GM12873 (cell line): ENCODE results near the gene HSPB8.

Source experiments
- CTCF ChIP-seq: IDR thresholded peaks from 2 replicates; pipeline ENCODE4 v1.5.1; 2012; ENCODE audit warnings: low read depth, mild to moderate bottlenecking, moderate library complexity, low read length, control low read depth; ENCODE audit not compliant: insufficient read depth; ENCODE audit errors: missing control alignments

The HSPB8 gene

DNA sequence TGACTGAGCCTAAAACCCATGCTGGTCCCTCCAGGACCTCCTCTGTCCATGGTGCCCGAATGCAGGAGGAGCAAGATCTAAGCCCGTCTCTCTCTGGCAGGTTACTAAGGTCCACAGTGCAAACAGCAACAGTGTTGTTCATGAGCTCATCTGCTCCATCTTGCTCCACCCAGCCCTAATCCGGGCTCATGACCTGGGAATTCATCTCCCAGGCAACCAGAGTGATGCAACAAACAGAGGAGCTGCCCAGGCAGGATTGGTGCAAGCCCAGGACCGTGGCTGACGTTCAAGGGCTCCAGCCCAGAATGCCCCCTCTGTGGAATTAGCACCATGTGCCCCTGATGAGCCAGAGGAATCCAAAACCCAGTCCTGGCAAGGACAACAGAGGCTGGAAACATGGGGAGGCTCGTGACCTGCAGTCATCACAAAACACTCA lies 29.9 kb downstream of the HSPB8 start:
- TF ChIP-seq CTCF = no peak

DNA sequence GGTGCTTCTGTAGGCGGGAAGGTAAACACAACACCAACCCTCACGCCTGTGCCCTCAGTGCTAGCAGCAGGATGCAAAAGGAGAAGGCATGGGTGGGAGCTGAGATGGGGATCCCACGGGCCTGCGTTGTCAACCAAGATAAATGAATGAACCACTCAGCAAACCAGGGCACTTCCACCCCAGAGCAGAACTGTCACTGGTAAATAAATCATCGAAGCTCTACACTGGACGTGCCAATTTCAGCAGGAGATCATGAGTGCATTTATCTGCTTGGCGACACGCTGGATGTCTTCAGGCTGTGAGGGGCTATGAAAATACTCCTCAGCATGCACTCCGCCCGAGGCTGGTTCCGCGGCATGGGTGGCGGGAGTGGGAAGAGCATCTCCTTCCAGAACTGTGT lies 33.2 kb downstream of the HSPB8 start:
- no peak for TF ChIP-seq CTCF

GRCh38 chr12:119216084-119216483 lies 37.4 kb downstream of the HSPB8 start:
- TF ChIP-seq CTCF = no peak

- TF ChIP-seq CTCF = no peak
These were observed 43.7 kb downstream of the HSPB8 start for GRCh38 chr12:119222222-119222951.

DNA sequence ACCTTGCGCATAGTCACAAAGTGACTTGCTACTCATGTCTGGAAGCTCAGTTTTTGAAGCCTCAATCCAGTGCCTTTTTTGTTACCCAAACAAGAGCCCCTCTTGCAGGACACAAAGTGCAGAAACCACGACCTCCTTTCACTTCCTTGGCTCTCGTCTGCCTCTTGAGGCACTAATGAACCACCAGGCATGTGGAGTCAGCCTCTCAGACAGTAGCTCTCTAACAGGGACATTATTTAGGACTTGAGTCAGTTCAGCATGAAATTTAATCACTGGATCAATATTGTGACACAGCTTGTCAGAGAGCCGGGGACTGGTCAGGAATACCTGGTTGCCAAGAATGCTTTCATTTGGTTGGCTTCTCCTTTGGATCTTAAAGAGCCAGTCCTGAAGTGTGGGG lies 46.7 kb downstream of the HSPB8 start:
- peak; percentile 5 for TF ChIP-seq CTCF

DNA sequence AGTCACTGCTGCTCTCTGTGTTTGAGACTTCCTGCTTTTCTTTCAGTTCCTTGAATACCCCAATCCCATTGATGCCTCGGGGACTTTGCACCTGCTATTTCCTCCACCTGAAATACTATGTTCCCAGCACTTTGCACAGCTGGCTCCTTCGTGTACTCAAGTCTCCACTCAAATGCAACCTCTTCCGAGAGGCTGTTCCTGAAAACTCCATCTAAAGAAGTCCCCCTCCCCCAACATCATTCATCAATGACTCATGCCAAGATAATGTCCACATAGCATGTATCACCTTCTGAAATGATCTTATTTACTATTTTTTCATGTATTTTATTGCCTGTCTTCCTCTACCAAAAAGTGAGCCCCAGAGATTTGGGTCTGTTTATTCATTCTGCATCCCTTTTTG lies 48.6 kb downstream of the HSPB8 start:
- TF ChIP-seq CTCF = no peak

DNA sequence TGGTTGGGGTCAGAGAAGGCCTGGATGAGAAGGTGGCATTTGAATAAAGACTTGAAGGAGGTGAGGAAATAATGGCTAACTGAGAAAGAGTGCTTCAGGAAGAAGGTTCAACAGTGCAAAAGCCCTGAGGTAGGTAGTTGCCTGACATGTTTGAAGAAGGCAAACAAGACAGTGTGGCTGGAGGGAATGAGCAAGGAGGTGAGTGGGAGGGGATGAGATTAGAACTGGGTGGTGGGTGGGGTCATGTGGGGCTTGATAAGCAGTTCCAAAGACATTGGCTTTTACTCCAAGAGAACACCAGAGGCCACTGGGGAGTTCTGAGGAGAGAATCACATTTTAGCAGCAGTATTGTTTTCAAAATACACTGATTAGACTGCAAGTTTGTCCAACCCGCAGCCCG lies 50.5 kb downstream of the HSPB8 start:
- no peak for TF ChIP-seq CTCF

DNA sequence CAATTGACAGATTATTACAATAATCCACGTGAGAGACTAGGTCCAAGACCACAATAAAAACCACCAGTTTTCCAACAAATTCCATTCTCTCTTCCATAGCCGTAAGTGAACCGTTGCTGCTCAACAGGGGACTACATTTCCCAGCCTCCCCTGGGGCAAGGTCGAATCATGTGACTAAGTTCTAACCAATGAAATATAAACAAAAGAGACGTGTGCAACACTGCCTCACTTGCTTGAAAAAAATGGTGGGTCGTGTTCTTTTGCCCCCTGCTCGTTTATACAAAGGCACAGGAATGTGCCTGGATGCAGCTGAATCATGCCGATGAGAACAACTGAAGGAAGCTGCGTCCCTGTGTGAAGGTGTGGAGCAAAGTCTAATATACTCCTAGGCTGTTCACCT lies 51.1 kb downstream of the HSPB8 start:
- no peak for TF ChIP-seq CTCF
